GM19239 (cell line): ENCODE results near the gene RPS6KA2.
"Not testable (repeated sequence)": the region's sequence is repeated elsewhere in the genome, so short reads cannot be mapped to it uniquely, and the experiment has no call there.

ENCODE experiments used
- DNase-seq: peaks from one replicate; pipeline ENCODE4 v3.0.0; 2011; ENCODE audit warnings: low spot score; ENCODE audit not compliant: insufficient read length
- FAIRE-seq: peaks from 2 replicates; lab custom pipeline; 2011; peaks lifted over from hg19 to GRCh38; lab: Jason Lieb, UNC

RPS6KA2 gene

GRCh38 chr6:166596776-166597507 is 30.1 kb downstream of the RPS6KA2 start:
- FAIRE-seq (no peak), DNase-seq (no peak)

DNA sequence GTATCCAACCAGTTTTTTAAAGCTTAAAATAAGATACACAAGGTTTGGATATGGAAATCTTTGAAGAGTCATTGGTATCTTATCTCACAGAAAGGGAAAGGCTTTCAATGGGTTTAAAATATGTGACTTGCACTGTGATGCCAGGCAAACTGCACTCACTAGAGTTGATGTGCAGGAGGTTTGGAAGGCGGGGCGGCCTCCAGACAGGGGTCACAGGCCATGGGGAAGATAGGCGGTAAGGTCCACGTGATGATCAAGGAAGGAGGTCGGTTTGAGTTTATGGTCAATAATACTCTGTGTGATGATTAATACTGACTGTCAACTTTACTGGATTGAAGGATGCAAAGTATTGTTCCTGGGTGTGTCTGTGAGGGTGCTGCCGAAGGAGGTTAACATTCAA is 31.1 kb downstream of the RPS6KA2 start:
- DNase-seq (no peak), FAIRE-seq (no peak)

- no peak for DNase-seq
- no peak for FAIRE-seq
Measured at GRCh38 chr6:166595061-166595780, 31.8 kb downstream of the RPS6KA2 start.

GRCh38 chr6:166592821-166593220 is 34.2 kb downstream of the RPS6KA2 start:
- FAIRE-seq (no peak), DNase-seq (no peak)

- FAIRE-seq (no peak), DNase-seq (no peak)
Measured at GRCh38 chr6:166591961-166592520, 35.0 kb downstream of the RPS6KA2 start.

DNA sequence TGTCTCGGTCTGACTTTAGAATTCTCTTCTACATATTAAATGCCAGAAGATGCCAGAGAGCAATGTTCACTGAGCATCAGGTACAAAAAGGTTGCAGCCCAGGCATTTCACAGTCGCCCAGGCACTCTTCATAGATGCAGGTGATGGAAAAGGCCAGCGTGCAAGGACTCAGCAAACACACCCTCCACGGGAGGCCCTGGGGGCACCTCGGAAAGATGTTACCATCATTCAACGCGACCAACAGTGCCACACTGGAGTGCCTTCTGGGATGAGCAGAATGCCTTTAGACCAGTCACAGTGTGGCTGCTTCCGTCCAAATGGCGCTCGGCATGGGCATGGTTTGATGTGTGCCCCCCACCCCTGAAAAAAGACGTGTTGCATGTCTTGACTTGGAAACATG is 36.0 kb downstream of the RPS6KA2 start:
- FAIRE-seq (no peak), DNase-seq (no peak)

DNA sequence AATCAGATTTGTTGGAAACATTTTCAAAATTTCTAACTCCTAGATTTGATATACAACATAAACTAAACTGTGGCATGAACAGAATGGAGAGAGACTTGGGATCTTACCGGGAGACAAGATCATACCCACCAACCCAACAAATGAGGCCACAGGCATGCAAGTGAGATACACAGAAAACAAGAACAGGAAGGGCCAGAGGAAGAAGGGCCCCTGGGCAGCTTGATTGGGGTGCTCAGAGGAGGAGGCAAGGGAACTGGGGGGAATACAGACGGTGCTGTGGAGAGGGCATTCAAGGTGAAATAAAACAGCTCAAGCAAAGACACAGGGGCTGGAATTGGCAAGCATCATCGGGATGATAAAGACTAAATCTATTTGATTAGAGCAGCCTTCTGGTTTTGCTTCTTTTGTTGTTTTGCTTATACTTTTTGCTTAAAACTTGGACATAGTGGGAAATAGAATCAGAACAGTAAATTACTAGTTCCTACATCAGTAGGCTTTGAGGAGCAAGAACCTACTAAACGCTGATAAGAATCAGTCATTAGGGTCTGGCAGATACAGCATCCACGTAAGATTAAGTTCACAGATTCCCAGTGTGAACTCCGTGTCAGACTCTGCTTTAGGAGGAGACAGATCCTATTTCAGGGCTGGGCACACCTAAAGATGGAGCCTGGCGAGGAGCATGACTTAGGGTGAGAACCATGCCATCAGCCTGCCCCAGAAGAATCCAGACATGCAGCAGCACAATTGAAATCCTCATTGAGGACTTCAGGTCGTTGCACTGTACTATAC is 37.1 kb downstream of the RPS6KA2 start:
- FAIRE-seq (peak; percentile 40), DNase-seq (no peak)

GRCh38 chr6:166589337-166589731 is 37.7 kb downstream of the RPS6KA2 start:
- no peak for FAIRE-seq
- no peak for DNase-seq

GRCh38 chr6:166588691-166589336 is 38.2 kb downstream of the RPS6KA2 start:
- DNase-seq (no peak), FAIRE-seq (peak; percentile 11)

GRCh38 chr6:166587631-166588413 is 39.2 kb downstream of the RPS6KA2 start:
- peak; percentile 69 for DNase-seq
- FAIRE-seq, result peak; percentile 88

DNA sequence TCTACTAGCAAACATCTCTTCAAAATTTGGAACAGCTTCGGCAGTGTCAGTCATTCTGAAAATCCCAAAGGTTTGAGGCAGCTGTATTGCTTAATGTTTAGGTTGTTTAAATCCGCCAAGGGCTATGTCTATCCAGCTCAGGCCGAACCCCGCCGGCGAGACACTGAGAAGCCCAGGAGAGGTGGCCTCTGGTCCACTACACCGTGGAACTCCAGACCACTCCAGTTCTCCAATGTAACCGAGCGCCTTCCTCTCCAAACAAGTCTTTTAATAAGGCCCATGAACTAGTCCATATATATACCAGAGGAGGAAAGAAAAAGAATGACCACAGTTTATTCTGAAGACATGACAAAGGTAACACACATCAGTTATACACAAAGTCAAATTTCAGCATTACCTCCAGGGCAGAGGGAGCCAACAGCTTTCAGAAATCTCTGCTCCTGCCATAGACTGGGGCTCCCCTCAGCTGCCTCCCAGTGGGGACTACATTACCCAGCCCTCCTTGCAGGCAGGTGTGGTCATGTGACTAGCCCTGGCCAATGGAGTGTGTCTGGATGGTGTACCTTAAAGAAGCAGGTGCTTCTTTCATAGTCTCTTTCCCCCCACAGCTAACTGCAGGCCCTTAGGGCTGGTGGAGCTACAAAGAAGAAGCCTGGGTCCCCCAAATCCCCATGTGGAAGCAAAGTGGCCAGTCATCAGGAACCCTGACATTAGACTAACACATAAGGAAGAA is 40.5 kb downstream of the RPS6KA2 start, which contains the start of gene RAMACL:
Gene RAMACL, minus strand, starts transcription at position 255 of the 733 bp plus-strand sequence. Its CDS starts 201 bp downstream, at position 54.
- peak; percentile 86 for FAIRE-seq
- peak; percentile 86 for DNase-seq

DNA sequence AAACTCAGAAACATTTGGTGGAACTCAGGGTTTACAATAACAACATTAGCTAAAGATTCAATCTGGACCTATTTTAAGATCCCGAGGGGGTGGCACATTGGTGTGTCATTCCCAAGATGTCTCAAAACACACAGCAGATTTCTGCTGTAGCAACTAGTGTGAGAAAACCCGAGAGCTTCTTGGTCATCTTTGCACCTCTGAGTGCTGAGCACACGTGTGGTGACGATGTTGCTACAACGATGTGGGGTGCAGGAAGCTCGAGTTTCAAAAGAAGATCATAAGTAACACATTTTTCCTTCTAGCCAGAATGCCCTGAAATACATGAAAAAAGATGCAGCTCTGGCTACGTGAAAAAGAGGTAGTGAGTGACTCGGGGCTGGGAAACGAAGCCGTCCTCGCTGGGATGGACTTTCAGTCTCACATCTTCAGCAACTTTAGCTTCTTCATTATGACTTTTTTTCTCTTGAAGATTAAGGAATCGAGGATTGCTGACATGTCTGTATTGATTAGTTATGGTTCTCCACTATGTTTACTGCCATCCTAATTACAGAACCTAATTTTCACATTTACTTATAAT is 42.1 kb downstream of the RPS6KA2 start:
- FAIRE-seq, result no peak
- no peak for DNase-seq

DNA sequence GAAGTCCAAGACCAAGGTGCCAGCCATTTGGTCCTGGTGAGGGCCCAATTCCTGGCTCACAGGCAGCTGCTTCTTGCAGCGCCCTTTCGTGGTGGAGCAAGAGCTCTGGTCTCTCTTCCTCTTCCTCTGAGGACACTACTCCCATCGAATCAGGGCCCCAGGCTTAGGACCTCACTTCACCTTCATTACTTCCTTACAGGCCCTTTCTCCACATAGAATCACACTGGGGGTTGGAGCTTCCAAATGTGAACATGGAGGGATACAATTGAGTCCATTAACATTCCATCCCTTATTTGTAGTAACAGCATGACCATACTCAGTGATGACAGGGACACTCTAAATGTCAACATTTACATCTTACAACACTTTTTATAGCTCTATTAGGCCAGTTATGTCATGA is 42.9 kb downstream of the RPS6KA2 start:
- FAIRE-seq, result no peak
- DNase-seq, result no peak

DNA sequence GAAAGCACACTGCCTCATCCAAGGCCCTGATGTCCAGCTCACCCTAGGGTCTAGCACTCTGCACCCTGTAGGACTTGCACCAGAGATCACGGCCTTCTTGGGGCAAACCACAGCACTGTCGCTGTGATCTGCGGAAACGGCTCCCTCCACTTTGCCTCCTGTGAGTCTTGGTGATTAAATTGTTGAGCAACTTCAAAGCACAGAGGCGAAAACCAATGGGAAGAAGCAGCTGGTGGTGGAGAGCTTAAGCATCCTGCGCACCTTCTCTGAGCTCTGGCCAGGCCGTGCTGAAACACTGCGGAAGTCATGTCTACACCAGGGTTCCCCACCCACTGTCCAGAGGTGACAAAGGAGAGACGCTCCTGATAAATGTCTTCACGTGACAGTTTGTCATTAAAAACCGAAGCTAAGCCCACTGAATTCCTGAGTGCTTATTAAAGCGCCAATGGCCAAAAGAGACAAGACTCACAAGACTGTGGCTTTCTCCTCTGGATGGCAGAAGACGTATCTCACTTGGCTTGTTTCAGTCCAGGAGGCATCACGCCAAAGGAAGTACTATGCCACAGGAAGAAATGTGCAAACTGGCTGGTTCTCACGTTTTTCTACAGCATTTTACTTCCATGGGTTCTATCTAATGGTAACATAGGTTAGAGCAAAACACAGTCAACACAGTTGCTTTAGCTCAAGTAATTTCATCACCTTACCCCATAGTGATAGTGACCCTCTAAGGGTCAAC is 43.7 kb downstream of the RPS6KA2 start:
- DNase-seq, result no peak
- FAIRE-seq, result no peak

DNA sequence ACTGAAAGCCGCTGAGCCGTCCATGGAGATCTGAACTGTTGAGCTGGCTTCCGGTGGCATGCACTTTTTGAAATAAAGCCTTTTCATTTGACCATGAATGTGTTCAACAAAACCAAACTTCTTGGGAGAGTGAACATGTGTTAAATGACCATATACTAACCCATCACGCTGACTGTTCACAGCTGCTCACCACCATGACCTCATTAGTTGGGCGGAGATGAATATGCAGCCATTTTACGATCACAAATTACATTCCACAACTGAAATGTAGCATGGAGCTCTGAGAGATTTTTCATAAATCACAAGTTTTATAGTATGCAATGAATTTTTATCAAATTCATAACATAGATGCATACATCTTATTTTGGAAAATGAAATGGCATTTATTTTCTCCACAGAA is 44.8 kb downstream of the RPS6KA2 start:
- DNase-seq (no peak), FAIRE-seq (no peak)

GRCh38 chr6:166581801-166582200 is 45.2 kb downstream of the RPS6KA2 start:
- not testable (repeated sequence) for FAIRE-seq

DNA sequence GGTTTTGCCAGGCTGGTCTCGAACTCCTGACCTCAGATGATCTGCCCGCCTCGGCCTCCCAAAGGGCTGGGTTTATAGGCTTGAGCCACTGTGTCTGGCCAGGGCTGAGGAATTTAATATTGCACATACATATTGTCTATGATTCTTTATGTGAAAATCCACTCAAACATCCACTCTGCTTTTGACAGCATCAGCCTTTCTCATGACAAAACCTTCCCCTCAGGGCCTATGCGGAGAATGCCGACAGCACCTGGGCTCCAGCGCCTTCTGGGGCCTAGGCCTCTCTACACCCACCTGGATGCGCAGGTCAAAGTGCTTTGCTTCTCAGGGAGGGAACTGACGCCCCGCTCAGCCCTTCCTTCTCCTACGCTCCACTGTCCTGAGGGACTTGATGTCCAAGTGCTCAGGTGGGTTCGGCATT is 46.0 kb downstream of the RPS6KA2 start:
- FAIRE-seq, result no peak

More at GRCh38 chr6:166581801-166582200, 45.2 kb downstream of the RPS6KA2 start:
- not testable (repeated sequence) for DNase-seq

More for the DNA sequence above, 46.0 kb downstream of the RPS6KA2 start:
- DNase-seq, result no peak
